Spleen (tissue), 7 donors: ENCODE measurements around the gene CD53.

Experiments used
- POLR2AphosphoS5 ChIP-seq, 3 donors: sonication (generic); formaldehyde crosslinking; IDR thresholded peaks; one replicate each; pipeline ENCODE4 v1.5.1; 2017; ENCODE audit warnings: antibody characterized with exemption in 3 of 3
- TF ChIP-seq, protein P1 (sequence below), 11 experiments: fragments of 200-600 bp in 7 of 11; fragments of 450-650 bp in 4 of 11; sonication (generic) in 4 of 11; IDR thresholded peaks in 8 of 11; conservative IDR thresholded peaks in 3 of 11; 1 replicate in 7 of 11; 2 replicates in 4 of 11; pipeline versions ENCODE4 v1.4.0 to v1.8.0; 2016 to 2021; ENCODE audit warnings: antibody characterized with exemption in 11 of 11, inconsistent platforms in 4 of 11, mild to moderate bottlenecking in 1 of 11
- donor health status: DM: no; HTN: no; CAD: no; lungs with moderate emphysema.
- donor health status: DM: no; HTN: no; CAD: no.
- donor health status: DM: no; HTN: no; CAD: no.

DNA sequence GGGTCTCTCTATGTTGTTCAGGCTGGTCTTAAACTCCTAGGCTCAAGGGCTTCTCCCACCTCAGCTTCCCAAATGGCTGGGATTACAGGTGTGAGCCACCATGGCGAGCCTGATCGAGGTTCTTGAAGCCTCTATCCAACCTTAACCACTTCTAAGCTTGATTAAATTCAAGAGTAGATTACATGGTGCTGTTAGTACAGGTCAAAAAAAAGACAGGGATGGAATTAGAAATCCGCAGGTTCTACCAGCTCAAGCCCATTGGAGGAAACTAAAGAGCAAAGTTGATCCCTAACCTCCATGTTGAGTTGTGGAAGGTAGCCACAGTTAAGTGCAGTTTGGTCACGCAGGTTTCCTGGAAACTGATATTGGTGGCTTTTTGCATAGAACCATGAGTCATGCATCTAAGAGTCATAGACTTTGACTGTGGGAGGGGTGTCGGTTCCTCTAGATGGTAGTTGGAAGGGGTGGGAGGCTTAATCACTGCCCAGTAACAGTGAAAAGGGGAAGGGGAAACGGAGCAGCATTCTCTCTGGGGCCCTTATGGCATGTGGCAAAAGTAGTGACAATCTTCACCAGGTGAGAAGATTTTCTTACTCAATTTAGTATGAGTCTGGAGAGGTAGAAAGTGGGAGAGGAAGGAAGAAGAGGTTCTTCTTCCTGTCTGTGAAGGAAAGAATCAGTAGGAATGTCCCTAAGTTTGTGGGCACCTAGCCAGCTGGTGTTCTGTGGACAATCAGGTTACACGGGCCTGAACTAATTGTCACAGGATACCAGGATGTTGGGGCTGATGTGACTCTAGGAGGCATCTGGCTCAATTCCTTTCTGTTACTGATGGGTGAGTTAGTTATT is 7.0 kb downstream of the CD53 start:
- TF ChIP-seq, protein P1, sequence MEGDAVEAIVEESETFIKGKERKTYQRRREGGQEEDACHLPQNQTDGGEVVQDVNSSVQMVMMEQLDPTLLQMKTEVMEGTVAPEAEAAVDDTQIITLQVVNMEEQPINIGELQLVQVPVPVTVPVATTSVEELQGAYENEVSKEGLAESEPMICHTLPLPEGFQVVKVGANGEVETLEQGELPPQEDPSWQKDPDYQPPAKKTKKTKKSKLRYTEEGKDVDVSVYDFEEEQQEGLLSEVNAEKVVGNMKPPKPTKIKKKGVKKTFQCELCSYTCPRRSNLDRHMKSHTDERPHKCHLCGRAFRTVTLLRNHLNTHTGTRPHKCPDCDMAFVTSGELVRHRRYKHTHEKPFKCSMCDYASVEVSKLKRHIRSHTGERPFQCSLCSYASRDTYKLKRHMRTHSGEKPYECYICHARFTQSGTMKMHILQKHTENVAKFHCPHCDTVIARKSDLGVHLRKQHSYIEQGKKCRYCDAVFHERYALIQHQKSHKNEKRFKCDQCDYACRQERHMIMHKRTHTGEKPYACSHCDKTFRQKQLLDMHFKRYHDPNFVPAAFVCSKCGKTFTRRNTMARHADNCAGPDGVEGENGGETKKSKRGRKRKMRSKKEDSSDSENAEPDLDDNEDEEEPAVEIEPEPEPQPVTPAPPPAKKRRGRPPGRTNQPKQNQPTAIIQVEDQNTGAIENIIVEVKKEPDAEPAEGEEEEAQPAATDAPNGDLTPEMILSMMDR (IDR thresholded peaks at IDR 0.05 in 8 of 11, conservative IDR thresholded peaks at IDR 0.05 in 3 of 11), result no peak
- TF ChIP-seq POLR2AphosphoS5 (IDR thresholded peaks at IDR 0.05), result peak in 1 of 3 donors; percentile 74
